Tibial artery (tissue), 4 donors: ENCODE measurements around the gene SEL1L3.

ENCODE experiments used
- DNase-seq, 2 donors: peaks; one replicate each; pipeline ENCODE4 v3.0.0-alpha.2; 2019
- H3K27ac ChIP-seq, 2 donors: fragments of 200-600 bp; sonication (generic) in 1 of 2; 1 replicate in 1 of 2; 2 replicates in 1 of 2; pipeline ENCODE4 v1.5.1; 2018 to 2019; ENCODE audit warnings: mild to moderate bottlenecking in 1 of 2
- H3K27me3 ChIP-seq, 2 donors: fragments of 200-600 bp; sonication (generic) in 1 of 2; one replicate each; pipeline versions ENCODE4 v1.5.1 to v1.6.0; 2016 to 2019
- H3K36me3 ChIP-seq, 3 donors: fragments of 200-600 bp; sonication (generic) in 2 of 3; one replicate each; pipeline ENCODE4 v1.5.1; 2016 to 2019; ENCODE audit warnings: mild to moderate bottlenecking in 2 of 3
- H3K4me1 ChIP-seq, 4 donors: fragments of 200-600 bp; sonication (generic) in 2 of 4; 1 replicate in 3 of 4; 2 replicates in 1 of 4; pipeline ENCODE4 v1.5.1; 2016 to 2019
- H3K4me3 ChIP-seq, 2 donors: fragments of 200-600 bp; sonication (generic) in 1 of 2; 1 replicate in 1 of 2; 2 replicates in 1 of 2; pipeline ENCODE4 v1.5.1; 2018 to 2019; ENCODE audit warnings: mild to moderate bottlenecking in 2 of 2
- H3K9me3 ChIP-seq, 3 donors: fragments of 200-600 bp; sonication (generic) in 1 of 3; one replicate each; pipeline ENCODE4 v1.5.1; 2016 to 2019
- intact Hi-C: fragments of 100-400 bp; cut with DNase I; formaldehyde crosslinking; loops from one replicate; pipeline ENCODE4 v1.15.0; 2023; ENCODE audit warnings: low total_unique reads
- TF ChIP-seq, protein P1 (sequence below), 2 experiments: fragments of 200-600 bp in 1 of 2; fragments of 450-650 bp in 1 of 2; IDR thresholded peaks; one replicate each; pipeline ENCODE4 v1.5.1; 2017 to 2019; ENCODE audit warnings: antibody characterized with exemption in 2 of 2, mild to moderate bottlenecking in 1 of 2, moderate library complexity in 1 of 2

SEL1L3 gene

DNA sequence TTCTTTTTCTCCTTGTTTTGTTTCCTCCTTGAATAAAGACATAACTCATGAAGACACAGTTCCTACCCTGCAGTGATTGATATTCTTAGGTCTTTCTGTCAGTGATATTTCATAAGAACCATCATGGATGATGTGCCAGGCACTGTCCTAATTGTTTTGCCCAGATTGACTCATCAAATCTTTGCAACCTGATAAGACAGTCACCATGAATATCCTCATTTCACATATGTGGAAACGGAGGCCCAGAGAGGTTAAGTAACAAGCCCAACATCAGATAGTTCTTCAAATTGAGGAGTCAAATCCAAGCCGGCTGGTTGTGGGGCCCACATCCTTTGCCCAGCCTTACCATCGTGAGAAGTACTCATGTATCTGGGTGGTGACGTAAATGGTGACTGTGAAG lies 69.9 kb downstream of the SEL1L3 start:
- Histone ChIP-seq H3K27ac (no peak overlapping the region), H3K4me1 (no peaks in the 10 kb centered on the region), H3K36me3 (no peaks in the 10 kb centered on the region), H3K9me3 (no peaks in the 10 kb centered on the region), H3K4me3 (no peak overlapping the region), H3K27me3 (no peaks in the 10 kb centered on the region)
- intact Hi-C loops, result no loop called here
- DNase-seq, result no peak
- TF ChIP-seq, protein P1, sequence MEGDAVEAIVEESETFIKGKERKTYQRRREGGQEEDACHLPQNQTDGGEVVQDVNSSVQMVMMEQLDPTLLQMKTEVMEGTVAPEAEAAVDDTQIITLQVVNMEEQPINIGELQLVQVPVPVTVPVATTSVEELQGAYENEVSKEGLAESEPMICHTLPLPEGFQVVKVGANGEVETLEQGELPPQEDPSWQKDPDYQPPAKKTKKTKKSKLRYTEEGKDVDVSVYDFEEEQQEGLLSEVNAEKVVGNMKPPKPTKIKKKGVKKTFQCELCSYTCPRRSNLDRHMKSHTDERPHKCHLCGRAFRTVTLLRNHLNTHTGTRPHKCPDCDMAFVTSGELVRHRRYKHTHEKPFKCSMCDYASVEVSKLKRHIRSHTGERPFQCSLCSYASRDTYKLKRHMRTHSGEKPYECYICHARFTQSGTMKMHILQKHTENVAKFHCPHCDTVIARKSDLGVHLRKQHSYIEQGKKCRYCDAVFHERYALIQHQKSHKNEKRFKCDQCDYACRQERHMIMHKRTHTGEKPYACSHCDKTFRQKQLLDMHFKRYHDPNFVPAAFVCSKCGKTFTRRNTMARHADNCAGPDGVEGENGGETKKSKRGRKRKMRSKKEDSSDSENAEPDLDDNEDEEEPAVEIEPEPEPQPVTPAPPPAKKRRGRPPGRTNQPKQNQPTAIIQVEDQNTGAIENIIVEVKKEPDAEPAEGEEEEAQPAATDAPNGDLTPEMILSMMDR (IDR thresholded peaks at IDR 0.05), result no peak

DNA sequence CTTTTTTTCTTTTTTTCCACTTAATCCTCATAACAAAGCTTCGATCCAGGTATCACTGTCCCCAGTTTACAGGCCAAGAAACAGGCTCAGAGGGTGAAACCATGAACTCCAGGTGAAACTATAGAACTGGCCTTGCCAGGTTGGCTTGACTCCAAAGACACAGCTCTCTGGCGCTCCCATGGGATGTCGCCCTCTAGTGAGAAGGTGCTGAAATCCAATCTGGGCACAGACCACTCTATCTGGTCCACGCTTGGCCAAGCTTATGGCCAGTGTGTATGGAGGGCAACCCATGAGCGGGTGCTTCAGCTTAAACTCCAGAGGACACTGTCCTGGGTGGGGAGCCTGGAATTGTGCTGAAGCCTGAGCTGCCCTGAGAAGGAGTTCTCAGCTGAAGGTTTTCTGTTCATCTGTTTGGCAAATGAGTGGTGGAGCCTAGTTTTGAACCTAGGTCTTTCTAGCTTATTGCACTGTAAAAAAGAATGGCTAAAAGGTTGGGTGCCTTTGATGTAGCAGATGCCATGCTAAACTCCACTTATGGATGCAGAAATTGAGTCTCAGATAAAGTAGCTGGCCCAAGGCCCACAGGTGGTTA lies 70.5 kb downstream of the SEL1L3 start:
- intact Hi-C loops, result no loop called here

DNA sequence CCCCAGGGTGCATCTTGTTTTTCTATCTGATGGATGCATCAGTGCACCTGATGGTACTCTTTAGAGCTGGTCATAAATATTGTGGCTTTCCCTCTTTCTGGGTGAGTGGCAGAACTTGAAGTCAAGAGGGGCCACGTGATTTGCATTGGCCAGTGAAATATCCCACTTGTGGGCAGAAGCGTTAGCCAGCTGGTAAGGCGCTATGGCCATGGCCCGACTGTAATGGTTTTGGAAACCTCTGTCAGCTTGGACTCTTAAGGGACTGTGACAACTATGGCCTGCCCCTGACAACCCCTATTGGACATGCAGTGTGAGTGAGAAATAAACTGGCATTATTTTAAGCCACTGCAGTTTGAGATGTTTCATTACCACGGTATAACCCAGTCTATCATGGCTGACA lies 72.8 kb downstream of the SEL1L3 start:
- intact Hi-C loops, result no loop called here
- no peaks in the 10 kb centered on the region for H3K36me3 ChIP-seq
- no peak overlapping the region for H3K4me3 ChIP-seq
- H3K27me3 ChIP-seq, result no peaks in the 10 kb centered on the region
- no peak for DNase-seq
- H3K9me3 ChIP-seq, result no peaks in the 10 kb centered on the region
- H3K27ac ChIP-seq, result no peak overlapping the region
- TF ChIP-seq, protein P1 (IDR thresholded peaks at IDR 0.05), result no peak
- no peaks in the 10 kb centered on the region for H3K4me1 ChIP-seq

More for the DNA sequence above, 70.5 kb downstream of the SEL1L3 start:
- H3K27ac ChIP-seq, result no peak overlapping the region
- TF ChIP-seq, protein P1 (IDR thresholded peaks at IDR 0.05), result no peak
- DNase-seq, result no peak
- H3K27me3 ChIP-seq, result no peaks in the 10 kb centered on the region
- H3K4me1 ChIP-seq, result no peaks in the 10 kb centered on the region
- no peaks in the 10 kb centered on the region for H3K36me3 ChIP-seq
- H3K4me3 ChIP-seq, result no peak overlapping the region
- H3K9me3 ChIP-seq, result no peaks in the 10 kb centered on the region

DNA sequence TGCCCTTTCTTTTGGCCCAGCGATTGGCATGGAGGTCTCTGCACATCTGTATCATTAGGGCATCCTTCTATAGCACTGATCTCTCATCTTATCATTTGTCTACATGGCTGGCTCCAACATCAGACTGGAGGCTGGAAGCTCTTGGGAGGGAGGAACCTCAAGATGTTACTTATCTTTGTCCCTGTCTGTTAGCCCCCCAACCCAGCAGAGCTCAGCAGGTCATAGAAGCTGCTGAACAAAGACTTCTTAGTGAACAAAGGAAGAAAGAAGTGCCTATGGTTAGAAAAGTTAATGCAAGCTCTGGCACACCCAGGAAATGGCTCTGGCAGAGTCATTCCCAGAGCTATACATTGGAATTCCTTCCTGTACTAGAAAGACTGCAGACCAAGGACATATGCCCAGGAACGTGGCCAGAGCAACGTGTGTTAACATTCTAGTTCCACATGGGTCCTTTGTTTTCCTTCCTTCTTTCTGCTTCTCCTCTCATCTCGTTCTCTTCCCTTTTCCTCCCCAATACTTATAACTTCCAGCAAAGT lies 74.0 kb downstream of the SEL1L3 start:
- no peak for DNase-seq
- no peak overlapping the region for H3K4me3 ChIP-seq
- no peaks in the 10 kb centered on the region for H3K4me1 ChIP-seq
- no peaks in the 10 kb centered on the region for H3K27me3 ChIP-seq
- intact Hi-C loops, result no loop called here
- no peaks in the 10 kb centered on the region for H3K36me3 ChIP-seq
- no peaks in the 10 kb centered on the region for H3K9me3 ChIP-seq
- TF ChIP-seq, protein P1 (IDR thresholded peaks at IDR 0.05), result no peak
- H3K27ac ChIP-seq, result no peak overlapping the region

DNA sequence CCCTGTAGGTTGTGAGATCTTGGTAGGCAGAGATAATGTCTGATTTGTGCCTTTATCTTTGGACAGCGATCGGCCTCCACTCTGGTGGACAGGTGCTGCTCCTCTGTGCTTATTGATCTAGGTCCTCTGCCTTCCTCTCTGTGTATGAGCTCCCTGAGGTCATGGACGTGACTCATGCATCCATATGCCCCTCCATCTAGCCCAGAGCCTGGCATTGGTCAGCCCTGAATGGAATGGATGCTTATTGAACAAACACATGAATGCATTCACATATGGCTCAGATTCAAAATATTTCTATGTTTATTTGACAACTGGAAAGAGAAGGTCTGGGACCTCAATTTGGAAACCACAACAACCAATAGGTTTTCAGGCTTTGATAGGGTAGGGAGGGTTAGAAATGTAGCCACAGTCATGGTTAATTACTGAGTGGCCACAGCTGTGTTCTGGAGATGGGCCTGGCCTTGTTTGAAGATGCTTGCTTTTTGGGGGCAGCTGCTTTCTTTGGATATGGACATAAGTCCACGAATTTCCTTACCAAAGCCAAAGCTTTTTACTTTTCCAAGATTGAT lies 76.2 kb downstream of the SEL1L3 start:
- Histone ChIP-seq H3K9me3 (no peaks in the 10 kb centered on the region), H3K4me1 (no peaks in the 10 kb centered on the region), H3K27ac (no peak overlapping the region), H3K4me3 (no peak overlapping the region), H3K36me3 (no peaks in the 10 kb centered on the region), H3K27me3 (peaks cover 0 to 2% of the 10 kb centered on the region in 2 donors)
- DNase-seq, result no peak
- intact Hi-C loops, result no loop called here
- TF ChIP-seq, protein P1 (IDR thresholded peaks at IDR 0.05), result no peak
